Sigmoid colon (tissue), 7 donors: ENCODE measurements around the gene CHCT1. TPM values are rescaled to one million over a fixed set of nuclear protein-coding genes. Genes with fewer than 3 reads are reported as not detected.
A peak's percentile ranks its signal among the peaks of the same experiment; 100 is the strongest.

ENCODE experiments used
- DNase-seq: peaks from one replicate; pipeline ENCODE4 v3.0.0-alpha.2; 2019
- H3K27ac ChIP-seq, 4 donors: fragments of 200-600 bp; sonication (generic); one replicate each; pipeline ENCODE4 v1.5.1; 2016 to 2019; ENCODE audit warnings: mild to moderate bottlenecking in 1 of 4
- H3K27me3 ChIP-seq, 3 donors: fragments of 200-600 bp; sonication (generic); one replicate each; pipeline ENCODE4 v1.5.1; 2019; ENCODE audit warnings: mild to moderate bottlenecking in 1 of 3
- H3K36me3 ChIP-seq, 4 donors: fragments of 200-600 bp; sonication (generic); one replicate each; pipeline ENCODE4 v1.5.1; 2016 to 2019
- H3K4me1 ChIP-seq, 4 donors: fragments of 200-600 bp; sonication (generic); one replicate each; pipeline ENCODE4 v1.5.1; 2017 to 2019
- H3K4me3 ChIP-seq, 4 donors: fragments of 200-600 bp; sonication (generic); one replicate each; pipeline ENCODE4 v1.5.1; 2017 to 2019; ENCODE audit warnings: mild to moderate bottlenecking in 2 of 4, moderate library complexity in 1 of 4
- H3K9me3 ChIP-seq, 4 donors: fragments of 200-600 bp in 3 of 4; sonication (generic) in 3 of 4; one replicate each; pipeline versions ENCODE4 v1.5.1 to v1.6.1; 2013 to 2019
- CTCF ChIP-seq, 4 experiments: fragments of 450-650 bp in 3 of 4; fragments of 200-600 bp in 1 of 4; IDR thresholded peaks; one replicate each; pipeline ENCODE4 v1.5.1; 2016 to 2019; ENCODE audit warnings: antibody characterized with exemption in 4 of 4, mild to moderate bottlenecking in 3 of 4, moderate library complexity in 2 of 4
- EP300 ChIP-seq, 4 donors: sonication (generic); formaldehyde crosslinking; IDR thresholded peaks; one replicate each; pipeline ENCODE4 v1.6.1; 2017; ENCODE audit warnings: antibody characterized with exemption in 4 of 4
- POLR2A ChIP-seq, 2 donors: fragments of 450-650 bp; IDR thresholded peaks; one replicate each; pipeline ENCODE4 v1.6.1; 2016; ENCODE audit warnings: antibody characterized with exemption in 2 of 2, mild to moderate bottlenecking in 2 of 2, moderate library complexity in 2 of 2
- POLR2AphosphoS5 ChIP-seq, 4 donors: sonication (generic); formaldehyde crosslinking; IDR thresholded peaks; one replicate each; pipeline ENCODE4 v1.6.1; 2017; ENCODE audit warnings: antibody characterized with exemption in 4 of 4
- WGBS, 2 donors: extraction: QIAGEN DNeasy Blood & Tissue Kit; methylation state at CpG; one replicate each; pipeline ENCODE4 v1.1.7; 2013; 5-methylcytosine and 5-hydroxymethylcytosine counted together
- intact Hi-C: fragments of 100-400 bp; cut with DNase I; formaldehyde crosslinking; loops from one replicate; pipeline ENCODE4 v1.15.1; 2023
- polyA plus RNA-seq, 3 donors: library from polyadenylated mRNA; stranded (reverse); fragments of 200-250 nt; gene quantifications; one replicate each; pipeline ENCODE4 v1.2.3, GENCODE V29; 2013
- total RNA-seq, 4 donors: library from RNA; depleted of rRNA; stranded (reverse); fragments of >200 nt; gene quantifications; one replicate each; pipeline ENCODE4 v1.1.0, GENCODE V29; 2016
- donor health status: healthy with polysubstance abuse.
- donor health status: Bipolar disorder and iron deficiency.
- donor health status: healthy.

CHCT1 gene
- total and polyA plus RNA-seq, 7 donors, result not detected

- TF ChIP-seq POLR2A (IDR thresholded peaks at IDR 0.05) (no peak), POLR2AphosphoS5 (IDR thresholded peaks at IDR 0.05) (peak; percentile 33 to 72 (median 60)), EP300 (IDR thresholded peaks at IDR 0.05) (no peak), CTCF (IDR thresholded peaks at IDR 0.05) (peak; percentile 84 to 95 (median 90))
- DNase-seq, result peak; percentile 85
- intact Hi-C loops, result loop anchor here (5.0 to 10.0 kb wide), 3 partner anchors 198 to 301 kb away; no protein-coding TSS in a partner anchor
- Histone ChIP-seq H3K27ac (peak overlapping the region in 1 of 4 donors; percentile 7), H3K36me3 (no peaks in the 10 kb centered on the region), H3K4me1 (peaks cover 0 to 5% (median 0%) of the 10 kb centered on the region in 4 donors), H3K27me3 (no peaks in the 10 kb centered on the region), H3K9me3 (no peaks in the 10 kb centered on the region), H3K4me3 (no peak overlapping the region)
- WGBS, 2 donors, result 78 to 79% methylated on average over 28 of the region's 28 CpGs
Measured at GRCh38 chr17:60435244-60436167, 13.2 kb downstream of the CHCT1 start.

GRCh38 chr17:60436676-60437075 is 14.4 kb downstream of the CHCT1 start:
- H3K27ac ChIP-seq, result no peak overlapping the region
- no peaks in the 10 kb centered on the region for H3K27me3 ChIP-seq
- intact Hi-C loops, result loop anchor here (5.0 to 10.0 kb wide), 3 partner anchors 199 to 302 kb away; no protein-coding TSS in a partner anchor
- no peak for DNase-seq
- H3K9me3 ChIP-seq, result no peaks in the 10 kb centered on the region
- TF ChIP-seq POLR2AphosphoS5 (IDR thresholded peaks at IDR 0.05) (no peak), EP300 (IDR thresholded peaks at IDR 0.05) (no peak), CTCF (IDR thresholded peaks at IDR 0.05) (no peak), POLR2A (IDR thresholded peaks at IDR 0.05) (no peak)
- H3K4me3 ChIP-seq, result no peak overlapping the region
- no peaks in the 10 kb centered on the region for H3K36me3 ChIP-seq
- peaks cover 0 to 5% (median 2%) of the 10 kb centered on the region in 4 donors for H3K4me1 ChIP-seq
- WGBS, 2 donors, result 62 to 67% methylated on average over 5 of the region's 5 CpGs

- H3K9me3 ChIP-seq, result no peaks in the 10 kb centered on the region
- no peak overlapping the region for H3K4me3 ChIP-seq
- H3K4me1 ChIP-seq, result peaks cover 0 to 17% (median 8%) of the 10 kb centered on the region in 4 donors
- intact Hi-C loops, result loop anchor here (5.0 to 10.0 kb wide), 3 partner anchors 202 to 305 kb away; no protein-coding TSS in a partner anchor
- H3K27me3 ChIP-seq, result no peaks in the 10 kb centered on the region
- 44 to 65% methylated on average over 2 of the region's 2 CpGs for WGBS, 2 donors
- H3K36me3 ChIP-seq, result no peaks in the 10 kb centered on the region
- TF ChIP-seq POLR2A (IDR thresholded peaks at IDR 0.05) (no peak), EP300 (IDR thresholded peaks at IDR 0.05) (no peak), CTCF (IDR thresholded peaks at IDR 0.05) (no peak), POLR2AphosphoS5 (IDR thresholded peaks at IDR 0.05) (no peak)
- DNase-seq, result no peak
- no peak overlapping the region for H3K27ac ChIP-seq
Measured at GRCh38 chr17:60439501-60439900, 17.2 kb downstream of the CHCT1 start.

GRCh38 chr17:60442271-60443173 is 20.2 kb downstream of the CHCT1 start:
- WGBS, 2 donors, result 70 to 75% methylated on average over 6 of the region's 6 CpGs
- DNase-seq, result no peak
- intact Hi-C loops, result no loop called here
- Histone ChIP-seq H3K4me1 (peaks cover 0 to 17% (median 5%) of the 10 kb centered on the region in 4 donors), H3K36me3 (peaks cover 0 to 27% (median 8%) of the 10 kb centered on the region in 4 donors), H3K9me3 (no peaks in the 10 kb centered on the region), H3K27me3 (no peaks in the 10 kb centered on the region), H3K4me3 (no peak overlapping the region), H3K27ac (peak overlapping the region in 2 of 4 donors; percentile 22 to 24)
- no peak for TF ChIP-seq POLR2A (IDR thresholded peaks at IDR 0.05)
- peak in 1 of 4 donors; percentile 1 for TF ChIP-seq POLR2AphosphoS5 (IDR thresholded peaks at IDR 0.05)
